NOMO-1 (cell line): Measurements from ENCODE around the gene COL13A1.

Source experiments
- DNase-seq, 2 experiments: peaks; one replicate each; lab custom pipeline; 2025; ENCODE audit not compliant: unreplicated experiment in 2 of 2; lab: John Stamatoyannopoulos, UW

Gene COL13A1

DNA sequence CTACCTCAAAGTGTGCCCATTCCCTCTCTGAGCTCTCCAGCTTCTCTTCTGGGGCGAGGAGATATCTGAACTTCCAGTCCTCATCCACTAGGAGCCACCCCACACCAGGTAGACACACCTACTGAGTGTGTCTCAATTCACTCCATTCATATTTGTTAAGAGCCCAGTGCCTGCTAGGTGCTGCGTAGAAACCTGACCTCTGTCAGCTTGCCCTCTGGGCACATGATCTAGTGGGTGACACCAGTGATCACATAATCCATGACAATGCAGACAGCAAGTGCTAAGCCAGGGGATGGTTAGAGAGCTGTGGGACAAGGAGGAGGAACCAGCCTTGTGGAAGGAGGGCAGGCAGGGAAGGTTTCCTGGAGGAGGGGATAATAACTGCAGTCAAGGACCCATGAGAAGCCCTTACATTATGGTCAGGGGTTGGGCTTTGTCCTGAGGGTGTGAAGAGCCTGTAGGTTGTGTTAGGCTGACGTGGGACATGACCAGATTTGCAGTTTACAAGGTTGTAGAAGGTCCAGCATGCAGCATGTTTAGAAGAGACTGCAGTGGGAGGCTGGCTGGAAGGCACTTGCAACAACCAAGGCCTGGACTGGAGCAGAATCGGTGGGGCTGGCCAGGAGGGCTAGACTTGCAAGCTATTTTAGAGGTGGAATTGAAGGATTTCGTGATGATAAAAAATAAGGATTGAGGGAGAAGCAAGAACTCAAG, 81.8 kb downstream of the COL13A1 start:
- DNase-seq, result no peak

DNA sequence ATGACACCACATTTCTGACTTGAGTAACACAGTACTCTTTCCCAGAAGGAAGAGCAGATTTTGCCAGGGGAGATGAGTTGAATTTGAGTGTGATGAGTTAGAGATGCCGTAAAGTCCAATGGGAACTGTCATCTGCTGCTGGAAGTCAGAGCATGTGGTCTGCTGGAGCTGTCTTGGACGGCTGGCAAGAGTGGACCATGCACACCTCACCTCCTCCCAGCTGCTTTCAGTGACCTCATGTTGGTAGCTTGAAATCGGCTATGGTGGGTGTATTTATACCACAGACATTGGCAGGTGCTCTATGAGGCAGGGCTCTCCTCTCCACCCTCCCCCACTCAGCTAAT, 82.3 kb downstream of the COL13A1 start:
- DNase-seq, result no peak

DNA sequence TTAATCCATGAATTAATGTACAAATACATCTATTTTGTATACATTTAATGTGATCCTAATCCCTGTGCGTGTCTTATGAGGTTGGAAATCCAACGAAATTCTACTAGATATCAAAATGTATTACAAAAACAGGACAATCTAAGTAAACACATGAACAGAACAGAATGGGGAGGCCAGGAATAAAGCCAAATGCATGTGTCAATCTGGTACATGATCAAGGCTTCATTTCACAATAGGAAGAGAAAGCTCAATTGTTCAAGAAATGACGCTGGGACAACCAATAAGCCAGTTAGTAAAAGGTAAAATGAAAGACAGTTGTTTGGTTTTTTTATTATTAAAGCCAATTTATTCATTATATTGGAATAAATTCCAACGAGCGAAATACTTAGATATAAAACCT, 83.0 kb downstream of the COL13A1 start:
- no peak for DNase-seq

DNA sequence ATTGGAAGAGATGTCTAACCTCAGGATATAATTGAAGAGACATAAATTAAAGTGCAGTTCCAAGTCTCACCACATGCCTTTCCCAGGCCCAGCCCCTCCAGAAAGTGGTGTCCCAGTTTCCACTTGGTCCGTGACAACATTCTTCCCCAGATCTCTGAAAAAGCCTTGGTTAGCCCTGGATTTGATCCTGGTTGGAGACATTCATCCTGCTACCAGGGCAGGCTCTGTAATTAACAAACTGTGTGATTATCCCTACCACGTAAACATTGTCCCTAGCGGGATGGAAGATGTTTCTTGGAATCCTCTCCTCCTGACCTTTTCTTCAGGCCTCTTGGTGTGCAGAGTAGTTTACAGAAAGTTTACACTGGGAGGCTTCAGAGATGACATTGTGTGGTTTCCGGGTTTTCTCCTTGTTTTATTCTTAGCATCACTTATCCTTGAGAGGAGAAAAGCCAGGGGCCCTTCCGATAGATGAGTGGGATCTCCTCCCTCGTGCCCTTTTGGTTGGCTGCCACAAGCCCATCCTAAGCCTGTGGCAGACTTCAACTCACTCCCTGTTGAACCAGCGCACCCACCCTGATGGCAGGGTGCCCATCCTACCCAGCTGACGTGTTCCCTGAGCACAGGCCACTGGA, 83.8 kb downstream of the COL13A1 start:
- DNase-seq, result no peak

DNA sequence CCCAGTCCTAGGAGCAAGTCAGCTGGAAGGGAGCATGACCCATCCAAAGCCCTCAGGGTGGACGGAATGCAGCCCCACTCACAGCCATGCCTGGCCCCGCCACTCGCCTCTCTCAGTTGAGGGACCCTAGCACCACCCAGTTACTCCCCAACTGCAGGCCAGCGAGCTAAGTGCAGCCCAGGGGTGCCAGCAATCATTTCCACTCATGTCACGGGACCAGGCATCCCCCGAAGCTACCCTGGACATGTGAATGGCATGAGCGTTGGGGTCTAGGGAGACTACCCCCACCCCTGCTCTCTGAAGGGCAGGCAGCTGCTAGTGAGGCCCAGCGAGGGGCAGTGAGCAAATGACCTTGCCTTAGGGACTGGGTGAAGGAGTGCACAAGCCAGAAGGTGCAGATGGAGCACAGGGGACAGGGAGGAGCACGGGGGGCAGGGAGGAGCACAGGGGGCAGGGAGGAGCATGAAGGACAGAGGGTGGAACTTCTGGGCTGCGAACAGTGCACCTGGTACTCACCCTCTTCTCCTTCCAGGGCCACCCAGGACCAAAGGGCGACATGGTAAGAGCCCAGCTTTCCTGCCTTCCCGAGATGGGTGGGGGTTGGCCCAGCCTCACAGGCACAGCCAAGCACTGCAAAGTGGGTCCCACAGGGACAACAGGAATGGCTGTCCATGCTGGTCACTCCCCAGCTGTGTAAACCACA, 87.3 kb downstream of the COL13A1 start:
- DNase-seq, result no peak

DNA sequence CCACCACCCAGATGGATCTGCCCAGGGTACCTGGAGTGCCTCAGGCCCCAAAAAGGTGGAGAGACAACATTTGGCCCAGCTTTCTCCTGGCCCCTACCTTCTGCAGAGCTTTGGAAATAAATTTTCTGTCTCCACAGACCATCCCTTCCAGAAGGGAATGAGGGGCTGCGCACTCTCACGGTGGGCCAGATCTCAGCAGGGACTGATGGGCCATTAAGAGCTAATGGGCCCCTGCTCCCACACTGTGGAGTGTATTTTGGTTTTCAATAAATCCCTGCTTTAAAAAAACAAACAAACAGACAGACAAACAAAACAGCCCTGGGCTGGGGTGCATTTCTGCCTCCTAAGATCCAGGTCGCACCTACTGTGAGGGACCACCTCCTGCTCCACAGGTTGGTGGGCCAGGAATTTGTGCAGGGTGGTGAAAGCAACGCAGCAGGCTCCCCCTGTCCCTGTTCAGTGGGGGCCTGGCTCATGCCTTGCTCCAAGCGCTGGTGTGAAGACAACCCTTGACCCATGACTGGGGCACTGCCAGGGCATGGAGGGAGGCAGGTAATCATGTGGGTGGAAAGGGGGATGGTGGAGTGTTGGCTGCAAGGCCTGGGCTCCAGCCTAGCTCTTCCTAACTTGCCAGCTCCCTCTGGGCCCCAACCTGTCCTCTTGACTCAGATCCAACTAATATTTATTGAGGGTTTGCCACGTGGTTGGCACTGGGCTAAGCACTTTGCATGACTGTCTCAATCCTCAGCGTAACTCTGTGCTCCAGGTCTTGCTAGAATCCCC, 88.5 kb downstream of the COL13A1 start:
- no peak for DNase-seq

DNA sequence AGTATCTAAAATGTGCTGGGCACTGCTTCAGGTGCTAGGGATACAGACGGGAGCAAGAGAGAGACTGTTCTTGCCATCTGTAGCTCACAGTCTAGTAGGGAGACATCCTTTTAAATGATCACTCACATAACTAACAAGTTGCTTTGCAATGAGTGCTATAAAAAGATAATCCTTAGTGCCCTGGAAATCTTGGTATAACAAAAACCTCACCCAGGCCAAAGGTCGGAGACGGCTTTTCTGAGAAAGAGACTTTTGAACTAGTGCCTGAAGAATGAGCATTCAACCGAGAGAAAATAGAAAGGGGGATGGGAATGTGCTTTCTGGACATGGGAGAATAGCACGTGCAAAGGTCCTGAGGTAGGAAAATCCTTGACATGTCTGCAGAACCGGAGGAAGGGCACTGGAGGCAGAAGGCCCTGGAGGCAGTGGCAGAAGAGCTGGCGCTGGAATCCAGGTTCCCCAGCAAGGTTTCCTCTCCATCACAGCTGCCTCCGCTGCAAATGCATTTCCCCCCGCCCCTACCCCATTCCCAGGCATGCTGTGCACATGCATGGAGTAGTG, 89.4 kb downstream of the COL13A1 start:
- DNase-seq, result no peak

DNA sequence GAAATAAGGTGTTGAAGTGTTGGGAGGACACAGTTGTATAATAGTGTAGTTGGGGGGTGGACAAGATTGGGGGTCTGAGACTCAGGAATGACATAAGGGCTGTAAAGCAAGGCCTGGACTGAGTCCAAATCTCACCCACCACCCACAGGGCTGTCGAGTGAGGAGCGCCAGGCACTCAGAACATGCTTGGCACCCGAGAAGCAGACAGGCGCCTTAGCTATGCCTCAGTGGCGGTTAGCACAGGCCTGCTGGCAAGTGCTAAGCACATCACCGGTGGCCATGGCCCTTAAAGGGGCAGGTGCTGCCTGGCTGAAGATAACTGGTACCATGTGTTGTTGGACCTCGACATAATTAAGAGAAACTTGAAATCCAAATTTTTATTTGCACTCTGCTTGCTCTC, 90.7 kb downstream of the COL13A1 start:
- no peak for DNase-seq

DNA sequence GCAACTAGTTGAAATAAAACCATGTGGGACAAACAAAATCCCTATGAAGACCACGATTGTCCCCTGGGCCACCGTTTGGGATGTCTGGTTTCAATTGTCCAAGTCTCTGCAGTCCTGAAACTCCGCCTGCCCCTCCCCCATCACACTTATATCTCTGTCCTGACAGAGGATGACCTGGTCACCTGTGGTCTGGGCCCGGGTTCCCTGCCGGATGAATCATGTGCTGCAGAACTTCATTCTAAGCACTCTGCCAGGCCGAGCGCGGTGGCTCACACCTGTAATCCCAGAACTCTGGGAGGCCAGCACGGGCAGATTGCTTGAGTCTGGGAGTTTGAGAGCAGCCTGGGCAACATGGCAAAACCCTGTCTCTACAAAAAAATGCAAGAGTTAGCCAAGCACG, 91.1 kb downstream of the COL13A1 start:
- DNase-seq, result no peak

DNA sequence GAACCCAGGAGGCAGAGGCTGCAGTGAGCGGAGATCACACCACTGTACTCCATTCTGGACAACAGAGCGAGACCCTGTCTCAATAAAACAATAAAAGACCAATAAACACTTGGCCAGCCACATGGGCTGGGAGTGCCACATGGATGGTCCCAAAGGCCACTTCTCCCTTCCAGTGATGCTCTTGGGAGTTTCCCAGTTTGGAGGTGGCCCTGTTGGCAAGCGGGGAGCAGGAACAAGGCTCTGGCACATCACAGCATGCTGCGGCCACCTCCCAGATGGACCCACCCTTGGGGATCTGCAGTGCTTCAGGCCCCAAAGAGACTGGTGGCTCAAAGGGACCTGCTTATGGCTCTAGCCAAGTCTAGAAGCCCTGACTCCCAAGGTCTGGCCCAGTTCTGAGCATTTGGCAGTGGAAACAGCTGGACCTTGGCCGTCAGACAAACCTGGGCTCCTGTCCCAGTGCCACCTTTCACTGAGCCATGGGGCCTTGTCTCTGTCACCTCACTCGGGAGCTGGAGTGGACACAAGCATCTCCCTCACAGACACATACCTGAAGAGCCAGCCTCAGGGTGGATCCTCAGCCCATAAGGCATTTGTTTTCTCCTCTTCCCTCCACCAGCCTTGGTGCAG, 91.7 kb downstream of the COL13A1 start:
- DNase-seq, result no peak

DNA sequence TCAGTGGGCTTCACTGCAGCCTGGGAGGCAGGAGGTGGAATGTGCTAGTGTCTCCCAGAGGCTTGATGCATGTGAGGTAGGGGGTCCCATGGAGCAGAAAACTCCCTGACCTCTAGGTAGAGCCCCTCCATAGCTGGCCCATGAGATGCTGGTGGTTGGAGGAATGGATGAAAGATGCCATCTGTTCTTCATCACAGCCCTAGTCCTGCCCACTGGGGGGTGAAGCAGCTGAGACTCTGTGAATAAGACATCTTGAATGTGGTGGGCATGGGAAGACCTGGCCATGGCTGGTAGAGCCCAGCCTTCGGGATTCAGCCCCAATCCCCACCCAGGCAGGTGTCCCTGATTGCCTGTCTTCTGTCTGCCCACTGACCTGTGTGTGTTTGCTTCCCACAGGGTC, 92.5 kb downstream of the COL13A1 start:
- peak in 1 of 2 experiments; percentile 7 for DNase-seq

DNA sequence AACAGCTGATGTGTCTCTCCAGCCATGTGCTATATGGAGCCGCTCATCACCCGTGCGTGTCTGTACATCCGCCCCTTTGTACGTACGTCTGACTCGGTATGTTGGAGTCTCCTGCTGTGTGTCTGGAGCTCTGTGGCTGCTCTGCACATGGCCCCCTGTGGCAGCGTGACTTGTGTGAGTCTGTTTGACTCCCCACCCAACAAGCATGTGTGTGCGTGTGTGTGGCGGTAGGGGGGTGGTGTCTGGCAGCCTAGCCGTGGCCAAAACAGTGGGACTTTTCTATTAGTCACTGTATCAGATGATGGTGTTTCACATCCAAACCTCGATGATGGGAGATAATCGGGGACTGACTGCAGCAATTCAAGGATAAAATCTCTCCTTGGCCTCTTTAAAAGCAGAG, 94.1 kb downstream of the COL13A1 start:
- DNase-seq, result no peak

DNA sequence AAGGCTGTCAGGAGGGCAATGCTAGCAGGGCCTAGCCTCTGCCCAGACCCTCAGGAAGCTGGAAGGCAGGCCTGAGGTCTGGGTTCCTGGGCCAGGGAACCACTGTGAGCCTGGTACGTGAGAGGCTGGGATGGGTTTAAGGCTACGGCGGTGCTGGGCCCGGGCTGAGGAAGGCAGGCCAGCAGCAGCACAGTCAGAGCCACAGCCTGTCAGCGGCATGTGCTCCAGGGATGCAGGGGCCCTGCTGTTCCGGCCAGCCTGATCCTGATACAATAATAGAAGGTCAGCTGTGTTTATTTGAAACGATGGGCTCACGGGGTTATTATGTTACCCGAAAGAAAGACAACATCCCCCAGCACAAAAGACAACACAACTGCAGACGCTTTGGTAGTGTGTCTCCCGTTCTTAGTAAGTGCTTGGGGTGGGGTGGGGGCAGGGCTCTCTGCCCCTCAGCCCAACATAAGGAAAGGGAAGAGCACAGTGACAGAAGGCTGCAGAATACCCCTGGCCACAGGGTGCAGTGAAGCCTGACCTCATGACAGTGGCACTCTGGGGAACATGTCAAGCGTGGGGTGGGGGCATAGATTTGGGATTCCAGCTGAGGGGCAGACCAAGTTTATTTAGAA, 95.0 kb downstream of the COL13A1 start:
- DNase-seq, result no peak

DNA sequence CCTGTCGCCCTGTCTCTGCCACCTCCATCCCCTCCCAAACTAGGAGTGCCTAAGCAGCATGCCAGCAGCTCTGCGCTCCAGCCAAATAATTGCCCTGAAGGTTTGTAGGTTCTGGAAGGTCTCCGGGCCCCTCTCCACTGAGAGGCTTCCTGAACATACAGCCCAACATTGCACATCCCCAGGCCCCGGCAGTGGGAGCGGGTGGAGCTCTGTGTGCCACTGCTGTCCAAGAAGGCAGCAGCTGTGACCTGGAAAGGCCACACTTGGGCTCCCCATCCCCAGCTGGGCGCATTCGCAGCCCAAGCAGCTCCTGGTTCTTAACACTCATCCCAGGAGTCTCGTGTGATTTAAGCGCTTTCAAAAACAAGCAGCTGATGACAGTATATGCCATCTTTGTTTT, 95.7 kb downstream of the COL13A1 start:
- no peak for DNase-seq

DNA sequence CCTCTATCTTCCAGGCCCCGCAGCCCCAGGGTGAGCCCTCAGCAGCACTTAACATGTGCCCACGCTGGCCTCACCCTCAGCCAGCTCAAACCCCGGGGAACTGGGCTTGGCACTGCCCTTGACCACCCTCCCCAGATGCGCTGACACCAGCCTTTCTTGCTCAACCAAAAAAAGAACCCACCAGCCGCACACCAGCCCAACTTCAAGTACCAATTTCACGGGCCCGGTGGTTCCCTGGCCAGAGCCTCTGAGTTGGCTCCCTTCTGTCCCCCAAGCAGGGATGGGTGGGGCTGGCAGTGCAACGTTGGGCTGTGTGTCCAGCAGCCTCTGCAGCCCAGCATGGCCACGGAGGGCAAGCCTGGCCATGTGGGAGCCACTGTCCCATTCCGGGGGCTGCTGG, 96.3 kb downstream of the COL13A1 start:
- DNase-seq, result no peak

DNA sequence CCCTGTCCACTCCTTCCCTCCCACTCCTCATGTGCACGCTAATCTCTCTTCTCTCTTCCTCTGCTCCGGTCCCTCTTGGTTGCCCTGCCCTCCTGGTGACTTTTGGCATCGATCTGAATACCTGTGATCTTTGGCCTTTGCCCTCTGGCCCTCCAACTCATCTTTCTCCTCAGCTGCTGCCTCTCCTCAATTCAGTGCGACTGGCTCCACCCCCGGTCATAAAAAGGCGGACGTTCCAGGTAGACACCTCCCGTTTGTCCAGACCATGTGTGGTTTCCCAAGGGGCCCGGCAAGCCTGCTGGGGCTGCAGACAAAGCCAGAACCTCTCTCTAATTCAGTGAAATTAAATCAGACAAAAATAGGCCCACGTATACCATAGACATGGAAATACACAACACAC, 96.8 kb downstream of the COL13A1 start:
- no peak for DNase-seq

DNA sequence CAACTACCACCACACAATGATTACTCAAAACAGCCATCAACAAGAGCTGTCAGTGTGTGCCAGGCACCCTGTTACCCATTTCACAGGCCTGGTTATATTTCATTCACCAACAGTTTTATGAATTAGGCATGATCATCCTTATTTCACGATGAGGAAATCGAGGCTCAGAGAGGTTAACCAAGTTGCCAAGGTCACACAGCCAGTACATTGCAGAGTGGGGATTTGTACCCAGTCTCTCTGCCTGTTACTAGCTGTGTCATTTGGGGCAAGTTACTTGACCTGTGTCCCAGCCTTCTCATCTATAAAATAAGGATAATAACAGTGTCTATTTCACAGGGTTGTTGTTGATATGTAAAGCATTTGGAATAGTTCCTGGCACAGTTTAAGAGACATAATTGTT, 97.2 kb downstream of the COL13A1 start:
- no peak for DNase-seq

DNA sequence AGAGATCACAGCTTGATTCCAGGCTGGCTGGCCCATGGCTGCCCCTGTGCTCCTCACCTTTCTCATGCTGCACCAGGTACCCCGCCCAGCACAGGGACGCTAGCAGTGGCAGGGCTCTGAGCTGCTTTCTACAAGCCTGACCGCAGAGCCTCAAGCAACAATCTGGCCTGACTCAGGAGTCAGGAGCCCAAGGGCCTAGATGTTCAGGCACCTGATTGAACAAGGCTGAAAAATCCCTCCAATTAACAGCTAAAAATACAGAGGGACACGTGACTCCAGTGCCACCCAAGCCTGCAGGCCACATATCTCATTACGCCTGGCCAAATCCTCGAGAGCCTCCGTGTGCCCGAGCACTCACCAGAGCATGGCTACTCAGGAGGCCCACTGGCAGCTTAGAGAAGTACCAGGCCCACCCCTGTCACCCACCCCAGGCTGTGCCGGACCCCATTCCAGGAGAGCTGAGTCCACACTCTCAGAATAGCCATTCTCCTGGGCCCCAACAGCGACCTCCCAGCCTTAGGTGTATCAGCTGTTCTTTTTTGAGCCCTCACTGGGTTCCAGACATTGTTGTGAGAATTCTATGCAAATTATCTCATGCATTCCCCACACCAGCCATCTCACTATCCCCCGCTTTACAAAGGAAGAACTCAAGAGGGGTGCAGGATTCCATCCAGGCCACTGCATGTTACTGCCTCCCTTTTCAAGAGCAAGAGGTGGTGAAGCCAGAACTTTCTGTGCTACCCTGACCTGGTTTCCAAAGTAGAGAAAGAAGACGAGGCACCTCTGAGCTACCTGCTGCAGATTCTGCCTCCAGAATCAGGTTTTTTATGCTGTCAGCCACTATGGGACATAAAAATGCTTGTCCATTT, 98.3 kb downstream of the COL13A1 start:
- no peak for DNase-seq

DNA sequence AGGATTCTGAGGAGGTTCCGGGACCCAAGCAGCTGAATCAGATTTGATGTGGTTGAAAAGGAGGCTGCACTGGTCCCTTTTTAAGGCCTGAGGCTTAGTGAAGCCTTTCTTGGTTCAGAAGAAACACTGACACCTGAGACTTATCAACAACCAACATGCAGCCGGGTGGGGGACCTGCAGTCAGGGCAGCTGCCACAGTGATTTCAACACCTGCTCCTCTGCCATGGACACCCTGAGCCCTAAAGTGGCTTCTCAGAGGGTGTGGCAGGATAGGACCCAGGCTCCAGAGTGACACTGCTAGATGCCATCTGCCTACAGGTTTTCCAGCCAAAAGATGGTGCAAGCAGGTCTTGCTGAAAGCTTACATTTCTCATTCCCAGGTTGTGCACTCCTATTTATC, 99.3 kb downstream of the COL13A1 start:
- no peak for DNase-seq
